CD14-positive monocyte (primary cell): ENCODE data around the gene ITPK1. TPM values are rescaled to one million over a fixed set of nuclear protein-coding genes. Genes with fewer than 3 reads are reported as not detected.

ENCODE experiments used
- DNase-seq, 3 donors: peaks; one replicate each; pipeline ENCODE4 v3.0.0-alpha.2; 2011 to 2022
- H2AFZ ChIP-seq: 2 replicates; pipeline ENCODE4 v1.6.0; 2012; ENCODE audit warnings: mild to moderate bottlenecking, low read depth, low read length, inconsistent platforms; ENCODE audit not compliant: insufficient read depth, poor library complexity, severe bottlenecking
- H3K27ac ChIP-seq, 2 donors: 1 replicate in 1 of 2; 2 replicates in 1 of 2; pipeline ENCODE4 v1.5.1; 2012 to 2013; ENCODE audit warnings: low read length in 2 of 2, control low read depth in 1 of 2, inconsistent platforms in 1 of 2, low read depth in 1 of 2, mild to moderate bottlenecking in 1 of 2
- H3K27me3 ChIP-seq, 2 donors: one replicate each; pipeline versions ENCODE4 v1.6.0 to v1.6.1; 2011 to 2013; ENCODE audit warnings: low read length in 2 of 2; ENCODE audit not compliant: control insufficient read depth in 2 of 2, insufficient read depth in 2 of 2
- H3K36me3 ChIP-seq, 2 donors: replicated peaks in 1 of 2; 1 replicate in 1 of 2; 2 replicates in 1 of 2; pipeline versions ENCODE4 v1.5.1 to v1.6.1; 2012 to 2013; ENCODE audit warnings: low read length in 2 of 2, control low read depth in 1 of 2, inconsistent platforms in 1 of 2, mild to moderate bottlenecking in 1 of 2; ENCODE audit not compliant: insufficient read depth in 2 of 2, control insufficient read depth in 1 of 2
- H3K4me1 ChIP-seq, 2 donors: 1 replicate in 1 of 2; 2 replicates in 1 of 2; pipeline versions ENCODE4 v1.5.1 to v1.6.1; 2012 to 2013; ENCODE audit warnings: low read length in 2 of 2, control low read depth in 1 of 2, inconsistent platforms in 1 of 2, mild to moderate bottlenecking in 1 of 2, moderate library complexity in 1 of 2; ENCODE audit not compliant: insufficient read depth in 2 of 2, control insufficient read depth in 1 of 2
- H3K4me2 ChIP-seq: replicated peaks from 2 replicates; pipeline ENCODE3; 2012; ENCODE audit warnings: low read length, moderate library complexity, mild to moderate bottlenecking; ENCODE audit not compliant: poor library complexity, severe bottlenecking; ENCODE audit errors: extremely low read depth
- H3K4me3 ChIP-seq, 3 experiments: fragments of 200-600 bp in 1 of 3; sonication (generic) in 1 of 3; replicated peaks in 1 of 3; 1 replicate in 2 of 3; 2 replicates in 1 of 3; pipeline ENCODE4 v1.5.1; 2011 to 2013; ENCODE audit warnings: low read length in 3 of 3, mild to moderate bottlenecking in 3 of 3, control low read depth in 2 of 3, low read depth in 2 of 3, inconsistent platforms in 1 of 3, moderate library complexity in 1 of 3
- H3K79me2 ChIP-seq: 2 replicates; pipeline ENCODE4 v1.6.0; 2012; ENCODE audit warnings: mild to moderate bottlenecking, control low read depth, inconsistent platforms, low read length, moderate library complexity; ENCODE audit not compliant: insufficient read depth
- H3K9ac ChIP-seq: 2 replicates; pipeline ENCODE4 v1.6.0; 2017; ENCODE audit warnings: low read length, mild to moderate bottlenecking; ENCODE audit not compliant: insufficient read depth, poor library complexity, severe bottlenecking
- H3K9me3 ChIP-seq, 2 donors: replicated peaks in 1 of 2; 1 replicate in 1 of 2; 2 replicates in 1 of 2; pipeline versions ENCODE4 v1.5.1 to v1.6.1; 2012 to 2013; ENCODE audit warnings: low read length in 2 of 2, control low read depth in 1 of 2; ENCODE audit not compliant: control insufficient read depth in 1 of 2, insufficient read depth in 1 of 2
- H4K20me1 ChIP-seq: 2 replicates; pipeline ENCODE4 v1.6.0; 2012; ENCODE audit warnings: mild to moderate bottlenecking, low read length, control low read depth, moderate library complexity; ENCODE audit not compliant: insufficient read depth
- H3K27ac Mint-ChIP-seq, 7 donors: one replicate each; pipeline ENCODE4 v1.8.0; 2020; ENCODE audit warnings: mild to moderate bottlenecking in 7 of 7, mixed read lengths in 7 of 7, moderate library complexity in 6 of 7, inconsistent platforms in 2 of 7
- H3K27me3 Mint-ChIP-seq, 3 donors: one replicate each; pipeline ENCODE4 v1.8.0; 2021 to 2022; ENCODE audit warnings: low read depth in 3 of 3, mild to moderate bottlenecking in 3 of 3, mixed read lengths in 3 of 3, moderate library complexity in 3 of 3, inconsistent platforms in 1 of 3
- H3K36me3 Mint-ChIP-seq, 2 donors: one replicate each; pipeline ENCODE4 v1.8.0; 2020; ENCODE audit warnings: mixed read lengths in 2 of 2, inconsistent platforms in 1 of 2, mild to moderate bottlenecking in 1 of 2
- H3K4me1 Mint-ChIP-seq: one replicate; pipeline ENCODE4 v1.8.0; 2020; ENCODE audit warnings: mild to moderate bottlenecking, mixed read lengths
- H3K4me3 Mint-ChIP-seq, 2 donors: one replicate each; pipeline ENCODE4 v1.8.0; 2020; ENCODE audit warnings: mild to moderate bottlenecking in 2 of 2, mixed read lengths in 2 of 2, moderate library complexity in 1 of 2
- H3K9me3 Mint-ChIP-seq, 7 donors: one replicate each; pipeline ENCODE4 v1.8.0; 2020 to 2022; ENCODE audit warnings: mixed read lengths in 7 of 7, mild to moderate bottlenecking in 6 of 7, moderate library complexity in 6 of 7, inconsistent platforms in 2 of 7
- WGBS: methylation state at CpG from one replicate; pipeline ENCODE4 v1.1.5; 2013; ENCODE audit warnings: missing lambda C conversion rate; ENCODE audit not compliant: insufficient coverage; 5-methylcytosine and 5-hydroxymethylcytosine counted together
- intact Hi-C, 2 donors: fragments of 100-400 bp; cut with micrococcal nuclease; formaldehyde crosslinking; loops; one replicate each; pipeline versions ENCODE4 v1.15.0 to v1.15.1; 2023
- polyA plus RNA-seq, 3 donors: library from polyadenylated mRNA; depleted of rRNA in 1 of 3; unstranded in 2 of 3; stranded (reverse) in 1 of 3; fragments of 300-500 nt in 2 of 3; fragments of >200 nt in 1 of 3; fragmentation: Illumina TruSeq in 2 of 3; gene quantifications; 1 replicate in 2 of 3; 2 replicates in 1 of 3; pipeline ENCODE4 v1.2.3, GENCODE V29; 2012 to 2021
- TF ChIP-seq, protein P1 (sequence below): fragments of 200-600 bp; IDR thresholded peaks from one replicate; pipeline ENCODE4 v1.8.0; 2022; ENCODE audit warnings: antibody characterized with exemption, mild to moderate bottlenecking

ITPK1 gene
- polyA plus RNA-seq, 3 donors: 57.1 to 144 (median 63.0) TPM

DNA sequence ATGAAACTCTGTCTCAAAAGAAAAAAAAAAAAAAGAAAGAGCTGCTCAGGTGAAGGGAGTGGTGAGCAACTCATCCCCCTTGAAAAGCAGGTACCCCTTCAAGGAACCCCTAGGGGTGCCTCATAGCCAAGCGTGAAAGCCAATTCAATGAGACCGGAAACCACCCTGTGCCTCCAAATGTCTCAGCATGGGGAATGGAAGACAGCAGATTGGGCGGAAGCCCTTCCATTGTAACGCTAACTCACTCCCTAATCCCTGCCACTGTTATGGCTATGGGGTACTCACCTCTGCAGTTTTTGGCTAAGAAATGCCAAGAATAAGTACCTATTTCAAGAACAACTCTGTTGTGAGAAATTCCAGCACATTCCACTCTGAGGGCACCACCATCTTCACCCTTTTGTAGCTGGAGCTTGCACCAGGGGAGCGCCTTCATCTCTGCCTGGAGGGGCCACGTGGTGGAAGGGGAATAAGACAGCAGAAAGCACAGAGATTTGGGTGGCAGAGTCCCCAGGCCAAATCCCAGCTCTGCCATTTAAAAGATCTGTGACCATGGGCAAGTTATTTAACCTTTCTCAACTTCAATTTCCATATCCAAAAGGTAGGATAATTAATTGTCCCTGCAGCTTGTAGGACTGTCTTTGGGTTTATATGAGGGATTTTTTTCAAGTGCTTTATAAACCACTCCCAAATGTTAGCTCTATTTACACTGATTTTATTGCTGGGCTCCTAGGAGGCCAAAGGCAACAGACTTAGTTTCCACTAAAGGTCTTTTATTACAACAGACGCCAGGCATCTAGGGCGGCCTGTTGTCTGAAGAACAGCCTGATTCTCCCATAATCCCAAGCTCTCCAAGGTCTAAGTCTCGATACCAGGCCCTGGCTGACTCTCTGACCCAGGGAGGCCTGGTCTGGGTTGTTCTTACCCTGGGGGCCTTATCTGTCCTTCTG lies 63.9 kb downstream of the ITPK1 start:
- H3K9me3 ChIP-seq: no peaks in the 10 kb centered on the region
- TF ChIP-seq, protein P1, sequence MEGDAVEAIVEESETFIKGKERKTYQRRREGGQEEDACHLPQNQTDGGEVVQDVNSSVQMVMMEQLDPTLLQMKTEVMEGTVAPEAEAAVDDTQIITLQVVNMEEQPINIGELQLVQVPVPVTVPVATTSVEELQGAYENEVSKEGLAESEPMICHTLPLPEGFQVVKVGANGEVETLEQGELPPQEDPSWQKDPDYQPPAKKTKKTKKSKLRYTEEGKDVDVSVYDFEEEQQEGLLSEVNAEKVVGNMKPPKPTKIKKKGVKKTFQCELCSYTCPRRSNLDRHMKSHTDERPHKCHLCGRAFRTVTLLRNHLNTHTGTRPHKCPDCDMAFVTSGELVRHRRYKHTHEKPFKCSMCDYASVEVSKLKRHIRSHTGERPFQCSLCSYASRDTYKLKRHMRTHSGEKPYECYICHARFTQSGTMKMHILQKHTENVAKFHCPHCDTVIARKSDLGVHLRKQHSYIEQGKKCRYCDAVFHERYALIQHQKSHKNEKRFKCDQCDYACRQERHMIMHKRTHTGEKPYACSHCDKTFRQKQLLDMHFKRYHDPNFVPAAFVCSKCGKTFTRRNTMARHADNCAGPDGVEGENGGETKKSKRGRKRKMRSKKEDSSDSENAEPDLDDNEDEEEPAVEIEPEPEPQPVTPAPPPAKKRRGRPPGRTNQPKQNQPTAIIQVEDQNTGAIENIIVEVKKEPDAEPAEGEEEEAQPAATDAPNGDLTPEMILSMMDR: no peak
- Mint-ChIP-seq H3K27ac (peak overlapping the region in 5 of 7 donors; percentile 48 to 84 (median 53)), H3K27me3 (peaks cover 0 to 5% (median 2%) of the 10 kb centered on the region in 3 donors), H3K4me3 (no peak overlapping the region), H3K4me1 (peaks cover 26% of the 10 kb centered on the region), H3K36me3 (peaks cover 44 to 83% of the 10 kb centered on the region in 2 donors), H3K9me3 (no peaks in the 10 kb centered on the region)
- intact Hi-C loops: no loop called here
- 100% methylated on average over 4 of the region's 9 CpGs for WGBS
- H3K27me3 ChIP-seq: no peaks in the 10 kb centered on the region
- H3K4me3 ChIP-seq: no peak overlapping the region
- H2AFZ ChIP-seq: no peak overlapping the region
- H3K9ac ChIP-seq: no peak overlapping the region
- peaks cover 96% of the 10 kb centered on the region for H4K20me1 ChIP-seq
- peaks cover 10 to 18% of the 10 kb centered on the region in 2 donors for H3K4me1 ChIP-seq
- no peak overlapping the region for H3K4me2 ChIP-seq
- DNase-seq: no peak
- peaks cover 77% of the 10 kb centered on the region for H3K79me2 ChIP-seq
- H3K36me3 ChIP-seq: peaks cover 35 to 92% of the 10 kb centered on the region in 2 donors
- H3K27ac ChIP-seq: peak overlapping the region in 1 of 2 donors; percentile 20

DNA sequence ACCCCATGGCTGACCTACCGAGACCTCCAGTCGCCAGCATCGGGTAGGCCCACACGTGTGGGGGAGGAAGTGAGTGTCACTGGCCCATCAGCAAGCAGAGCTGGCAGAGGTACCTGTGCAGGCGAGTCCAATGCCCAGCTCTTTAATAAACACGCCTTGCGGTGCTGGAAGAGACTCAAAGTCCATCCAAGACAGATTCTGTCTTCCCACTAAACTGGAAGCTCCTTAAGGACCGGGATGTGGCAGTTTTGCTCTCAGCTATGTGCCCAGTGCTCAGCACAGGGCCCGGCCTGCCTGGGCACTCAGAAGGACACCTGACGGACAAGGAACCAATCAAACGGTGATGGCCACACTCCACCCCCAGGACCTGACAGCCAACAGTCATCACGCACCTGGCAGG lies 65.0 kb downstream of the ITPK1 start:
- Mint-ChIP-seq H3K36me3 (peaks cover 45 to 81% of the 10 kb centered on the region in 2 donors), H3K9me3 (no peaks in the 10 kb centered on the region), H3K27me3 (peaks cover 0 to 7% (median 1%) of the 10 kb centered on the region in 3 donors), H3K27ac (peak overlapping the region in 1 of 7 donors; percentile 40), H3K4me3 (no peak overlapping the region), H3K4me1 (peaks cover 35% of the 10 kb centered on the region)
- Histone ChIP-seq H3K27me3 (no peaks in the 10 kb centered on the region), H3K4me1 (peaks cover 19 to 24% of the 10 kb centered on the region in 2 donors), H3K27ac (peak overlapping the region in 1 of 2 donors; percentile 8), H4K20me1 (peaks cover 96% of the 10 kb centered on the region), H3K4me3 (no peak overlapping the region), H2AFZ (no peak overlapping the region), H3K36me3 (peaks cover 26 to 82% of the 10 kb centered on the region in 2 donors), H3K9ac (no peak overlapping the region), H3K9me3 (no peaks in the 10 kb centered on the region), H3K79me2 (peaks cover 76% of the 10 kb centered on the region), H3K4me2 (no peak overlapping the region)
- 94% methylated on average over 12 of the region's 12 CpGs for WGBS
- TF ChIP-seq, protein P1: no peak
- no peak for DNase-seq
- intact Hi-C loops: no loop called here
